ENCODE results near the gene ENOX1. TPM values are rescaled to one million over a fixed set of nuclear protein-coding genes. Genes with fewer than 3 reads are reported as not detected.

The ENOX1 gene
- total and polyA plus RNA-seq, 2 donors (not counting 3 experiments of a cell fraction or from before 2014, with no cell fraction given), result 0.17 to 0.97 TPM

DNA sequence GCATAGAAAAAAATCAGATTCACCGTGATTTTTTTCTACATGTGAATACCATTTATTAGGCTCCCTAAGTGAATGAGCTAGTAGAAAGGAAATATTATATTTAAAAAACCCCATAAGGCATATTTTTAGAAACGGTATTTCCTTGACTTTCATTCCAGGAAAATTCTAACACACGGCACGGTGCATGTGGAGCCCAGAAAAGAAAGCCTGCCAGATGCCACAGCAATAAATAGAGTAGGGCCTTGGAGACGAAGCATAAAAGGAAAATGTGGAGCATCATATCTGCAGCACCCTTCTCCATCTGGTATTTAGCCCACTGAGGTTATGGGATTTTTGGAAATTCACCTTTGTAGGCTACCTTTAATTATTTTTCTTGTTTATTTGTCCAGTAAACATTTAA lies 314.4 kb downstream of the ENOX1 start:
- H3K27me3 ChIP-seq (ENCODE audit: control insufficient read depth in 2 of 2, insufficient read depth in 2 of 2, low read length in 2 of 2), result no peaks in the 10 kb centered on the region
- DNase-seq (ENCODE audit: low read depth, low spot score), result peak; percentile 22
- no peaks in the 10 kb centered on the region for H4K20me1 ChIP-seq (replicated peaks; ENCODE audit: control insufficient read depth, extremely low read depth, insufficient read depth, low read length)
- no peaks in the 10 kb centered on the region for H3K9me1 ChIP-seq (replicated peaks; ENCODE audit: control insufficient read depth, extremely low read depth, insufficient read depth, low read length)
- no peak overlapping the region for H3K4me2 ChIP-seq (ENCODE audit: insufficient read depth, low read length)
- H3K4me1 ChIP-seq (ENCODE audit: control insufficient read depth, extremely low read depth, insufficient read depth, low read length), result no peaks in the 10 kb centered on the region
- dilution Hi-C loops (cut with MboI; ENCODE audit: extremely low pct_ligation_motif_present, low sequenced_read_pairs) (no loop called here), intact Hi-C loops (cut with micrococcal nuclease) (no loop called here)
- ChIA-PET POLR2A (no interaction called here), CTCF (interaction anchor here (1.3 kb wide), 1 partner anchor 165 kb away, joined by 3 read pairs; no protein-coding TSS in a partner anchor)
- TF ChIP-seq EZH2 (IDR thresholded peaks at IDR 0.05; ENCODE audit: borderline replicate concordance, low read depth, low read length, severe bottlenecking) (no peak), POLR2AphosphoS5 (IDR thresholded peaks at IDR 0.05; ENCODE audit: insufficient read depth, low read depth, low read length) (no peak), MYC (IDR thresholded peaks at IDR 0.05; ENCODE audit: low read depth, low read length) (no peak), GATA2 (IDR thresholded peaks at IDR 0.05; ENCODE audit: insufficient read depth, insufficient read length, low read depth, low read length) (no peak), POLR2A (IDR thresholded peaks at IDR 0.05; ENCODE audit: low read depth, low read length) (no peak), FOS (IDR thresholded peaks at IDR 0.05; ENCODE audit: borderline replicate concordance, insufficient read depth, low read length) (no peak), JUN (IDR thresholded peaks at IDR 0.05; ENCODE audit: borderline replicate concordance, insufficient read depth, insufficient read length, low read depth) (no peak), CTCF (IDR thresholded peaks at IDR 0.05; ENCODE audit: extremely low read depth in 1 of 2, insufficient read depth in 1 of 2, low read depth in 1 of 2, low read length in 2 of 2) (no peak)
- TF ChIP-seq, protein P1, sequence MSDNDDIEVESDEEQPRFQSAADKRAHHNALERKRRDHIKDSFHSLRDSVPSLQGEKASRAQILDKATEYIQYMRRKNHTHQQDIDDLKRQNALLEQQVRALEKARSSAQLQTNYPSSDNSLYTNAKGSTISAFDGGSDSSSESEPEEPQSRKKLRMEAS (IDR thresholded peaks at IDR 0.05; ENCODE audit: insufficient read depth, insufficient read length), result no peak
- no peaks in the 10 kb centered on the region for H3K9me3 ChIP-seq (replicated peaks; ENCODE audit: control insufficient read depth, insufficient read depth, low read length)
- BruUV-seq (replicated peaks), result no TSS peak
- H2AFZ ChIP-seq (ENCODE audit: low read depth, low read length), result no peak overlapping the region
- no peak overlapping the region for H3K9ac ChIP-seq (replicated peaks; ENCODE audit: extremely low read depth, insufficient read depth, low read length)
- no peak overlapping the region for H3K4me3 ChIP-seq (replicated peaks in 1 of 3; ENCODE audit: insufficient read depth in 1 of 3, low read depth in 1 of 3, low read length in 3 of 3)
- H3K79me2 ChIP-seq (ENCODE audit: control insufficient read depth, insufficient read depth, low read length), result no peaks in the 10 kb centered on the region
- no peaks in the 10 kb centered on the region for H3K36me3 ChIP-seq (ENCODE audit: control insufficient read depth in 2 of 2, extremely low read depth in 1 of 2, insufficient read depth in 2 of 2, low read length in 2 of 2)
- FAIRE-seq, result no peak
- no peak overlapping the region for H3K27ac ChIP-seq (ENCODE audit: insufficient read depth, low read depth, low read length)
